UCSD-AML1 (cell line): ENCODE results near the gene SLC38A10.

Source experiments
- DNase-seq: peaks from one replicate; lab custom pipeline; 2025; ENCODE audit not compliant: unreplicated experiment; lab: John Stamatoyannopoulos, UW

SLC38A10 gene

GRCh38 chr17:81295031-81295675, at the start of gene SLC38A10:
Gene SLC38A10 (minus strand): TSS chr17:81295307. CDS start chr17:81294921, 386 bp downstream.
- DNase-seq, result peak; percentile 91

GRCh38 chr17:81342269-81343070, 47.4 kb upstream of the SLC38A10 start:
- DNase-seq, result no peak

GRCh38 chr17:81341516-81342268, 46.6 kb upstream of the SLC38A10 start:
- DNase-seq, result no peak

GRCh38 chr17:81340607-81341515, 45.8 kb upstream of the SLC38A10 start:
- no peak for DNase-seq

GRCh38 chr17:81339534-81340296, 44.6 kb upstream of the SLC38A10 start:
- no peak for DNase-seq

GRCh38 chr17:81339191-81339533, 44.1 kb upstream of the SLC38A10 start:
- DNase-seq, result no peak

GRCh38 chr17:81338274-81339190, 43.4 kb upstream of the SLC38A10 start:
- no peak for DNase-seq

GRCh38 chr17:81337476-81337879, 42.4 kb upstream of the SLC38A10 start:
- DNase-seq, result no peak

- no peak for DNase-seq
These were observed 41.8 kb upstream of the SLC38A10 start for GRCh38 chr17:81336930-81337325.

- DNase-seq, result no peak
These were observed 41.3 kb upstream of the SLC38A10 start for GRCh38 chr17:81336296-81336929.

- no peak for DNase-seq
These were observed 40.7 kb upstream of the SLC38A10 start for GRCh38 chr17:81335773-81336157.

GRCh38 chr17:81334987-81335772, 40.1 kb upstream of the SLC38A10 start:
- no peak for DNase-seq

GRCh38 chr17:81334391-81334901, 39.3 kb upstream of the SLC38A10 start:
- no peak for DNase-seq

GRCh38 chr17:81333616-81334368, 38.7 kb upstream of the SLC38A10 start:
- no peak for DNase-seq

- DNase-seq, result no peak
These were observed 37.9 kb upstream of the SLC38A10 start for GRCh38 chr17:81332914-81333528.

- DNase-seq, result no peak
These were observed 37.2 kb upstream of the SLC38A10 start for GRCh38 chr17:81332118-81332834.
